ENCODE results near the gene STRBP.
"Not testable (repeated sequence)": the region's sequence is repeated elsewhere in the genome, so short reads cannot be mapped to it uniquely, and the experiment has no call there.

The STRBP gene

DNA sequence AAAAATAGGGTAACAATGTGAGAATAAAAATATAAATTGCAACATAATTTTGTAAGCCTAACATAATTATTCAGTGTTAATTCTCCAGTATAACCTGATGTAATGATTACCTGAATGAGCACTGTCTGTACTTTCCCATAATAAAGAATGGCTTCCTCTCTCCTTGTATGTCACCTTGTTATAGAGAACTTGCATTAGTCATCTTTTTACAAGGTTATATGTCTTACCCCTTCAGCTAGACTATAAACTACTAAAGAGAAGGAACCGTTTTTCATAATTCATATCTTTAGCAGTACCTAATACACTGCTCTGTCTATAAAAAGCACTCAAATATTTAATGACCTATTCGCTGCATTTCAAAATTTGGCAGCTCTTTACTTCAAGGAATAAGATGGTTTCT lies 19.8 kb downstream of the STRBP start:
- DNase-seq (ENCODE audit: low read depth): no peak

DNA sequence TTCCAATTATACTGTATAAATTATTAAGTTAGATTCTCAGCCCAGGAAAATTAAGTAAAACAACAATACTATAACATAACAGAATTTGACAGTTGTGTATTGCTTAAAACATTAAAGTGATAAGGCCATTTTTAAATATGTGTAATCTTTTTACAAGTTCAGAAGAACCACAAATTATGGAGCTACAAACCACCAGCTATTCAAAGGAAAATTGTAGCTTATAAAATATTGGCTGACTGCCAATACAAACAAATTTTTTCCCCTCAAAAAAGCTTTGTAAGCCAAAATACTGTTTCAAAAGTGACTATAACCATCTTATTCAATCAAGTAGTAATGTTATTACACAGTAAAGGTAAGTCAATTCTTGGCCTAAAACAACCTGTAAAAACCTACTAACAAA lies 21.9 kb downstream of the STRBP start:
- DNase-seq (ENCODE audit: low read depth): no peak

DNA sequence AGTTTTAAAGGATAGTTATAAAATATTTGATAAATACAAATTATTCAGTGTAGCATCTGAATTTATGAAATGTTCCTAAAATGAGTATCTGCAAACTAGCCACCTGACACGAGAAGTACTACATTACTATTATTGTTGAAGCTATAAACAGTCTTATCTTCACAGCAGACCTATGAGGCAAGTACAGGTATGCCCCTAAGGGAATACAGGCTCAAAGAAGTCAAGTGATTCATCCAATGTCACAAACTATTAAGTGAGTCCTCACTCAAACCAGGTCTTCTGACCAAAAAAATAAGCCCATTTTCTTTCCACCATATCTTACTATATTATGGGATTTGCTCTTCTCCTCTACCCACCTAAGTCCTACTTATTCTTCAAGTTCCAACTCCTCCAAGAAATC lies 28.7 kb downstream of the STRBP start:
- no peak for DNase-seq (ENCODE audit: low read depth)

DNA sequence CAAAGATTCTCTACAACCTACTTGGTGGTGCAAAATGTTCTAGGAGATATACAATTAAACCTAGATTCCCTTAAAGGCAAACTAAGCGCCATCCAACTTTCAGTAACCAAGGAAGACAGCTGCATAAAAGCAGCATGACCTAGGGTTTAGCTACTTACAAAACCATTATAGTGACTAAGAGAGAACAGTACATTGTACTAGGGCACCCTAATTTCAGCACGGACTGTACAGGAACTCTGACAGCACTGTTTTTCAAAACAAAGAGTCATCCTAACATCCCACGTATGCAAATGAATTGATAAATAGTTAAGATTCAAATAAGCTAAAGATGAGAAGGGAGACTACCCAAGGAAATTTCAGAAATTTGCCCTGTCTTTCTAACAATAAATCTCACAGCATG lies 30.0 kb downstream of the STRBP start:
- DNase-seq (ENCODE audit: low read depth): no peak

DNA sequence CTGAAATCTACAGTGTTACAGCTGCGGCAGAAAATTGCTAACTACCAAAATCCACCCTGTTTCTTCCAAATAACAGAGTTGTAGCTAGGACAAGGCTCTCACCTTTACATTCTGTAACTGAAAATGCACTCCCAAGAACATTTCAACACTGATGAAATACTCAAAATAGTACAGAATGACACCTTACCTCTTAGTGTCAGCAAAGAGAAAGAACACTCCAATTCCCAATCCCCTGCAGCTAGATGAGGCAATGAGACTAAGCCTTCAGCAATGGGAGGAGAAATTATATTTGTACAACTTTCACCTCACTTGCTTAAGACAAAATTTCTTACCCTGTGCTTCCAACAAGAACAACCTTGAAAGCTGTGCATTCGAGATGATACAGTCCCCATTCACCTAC lies 31.2 kb downstream of the STRBP start:
- no peak for DNase-seq (ENCODE audit: low read depth)

DNA sequence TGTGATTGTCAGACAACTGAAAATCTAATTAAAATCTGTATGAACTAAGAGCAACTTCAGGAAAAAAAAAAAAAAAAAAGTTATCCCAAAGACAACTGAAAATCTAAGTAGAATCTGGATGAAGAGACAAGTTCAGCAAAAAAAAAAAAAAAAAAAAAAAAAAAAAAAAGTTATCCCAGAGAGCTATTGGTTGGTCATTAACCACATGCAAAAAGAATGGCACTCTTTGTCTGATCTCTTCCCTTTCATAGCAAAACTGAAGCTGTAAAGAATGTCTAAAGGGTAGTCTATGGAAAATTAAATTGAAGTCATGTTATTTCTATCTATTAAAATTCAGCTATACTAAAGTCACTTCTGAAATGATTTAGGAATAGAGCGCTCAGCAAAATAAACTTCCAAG lies 32.9 kb downstream of the STRBP start:
- DNase-seq (ENCODE audit: low read depth): no peak

DNA sequence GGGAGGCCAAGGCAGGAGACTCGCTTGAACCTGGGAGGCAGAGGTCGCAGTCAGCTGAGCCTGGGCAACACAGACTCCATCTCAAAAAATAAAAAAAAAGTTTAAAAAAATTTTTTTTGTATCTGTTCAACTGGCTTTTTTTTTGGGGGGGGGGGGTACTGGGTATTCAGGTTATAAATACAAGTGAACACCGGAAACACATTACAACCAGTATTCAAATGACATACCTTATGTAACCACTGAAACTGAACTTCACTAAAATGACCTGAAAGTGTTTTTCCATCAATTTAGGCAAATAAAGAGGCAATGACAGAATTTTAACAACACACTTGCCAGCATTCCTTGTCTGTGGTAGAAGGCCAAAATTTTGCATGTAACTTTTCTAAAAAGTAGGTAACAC lies 33.5 kb downstream of the STRBP start:
- no peak for DNase-seq (ENCODE audit: low read depth)

DNA sequence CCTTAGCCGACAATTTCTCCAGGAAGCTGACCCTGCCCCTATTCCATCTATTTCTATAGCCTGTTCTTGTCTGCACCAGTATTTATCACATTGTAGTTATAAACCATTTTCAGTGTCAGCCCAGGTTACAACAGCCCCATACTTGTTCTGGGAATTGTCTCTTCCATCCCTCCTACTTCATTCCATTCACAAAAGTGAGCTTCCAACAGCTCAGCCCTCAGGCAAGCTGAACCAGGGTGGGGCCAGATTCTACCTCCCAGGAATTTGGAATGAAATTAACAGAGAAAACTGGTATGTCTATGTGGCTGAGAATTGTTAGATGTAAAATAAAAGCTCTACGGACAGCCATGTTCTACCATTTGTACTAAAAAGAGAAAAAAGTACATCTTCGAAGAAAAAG lies 36.1 kb downstream of the STRBP start:
- DNase-seq (ENCODE audit: low read depth): no peak

DNA sequence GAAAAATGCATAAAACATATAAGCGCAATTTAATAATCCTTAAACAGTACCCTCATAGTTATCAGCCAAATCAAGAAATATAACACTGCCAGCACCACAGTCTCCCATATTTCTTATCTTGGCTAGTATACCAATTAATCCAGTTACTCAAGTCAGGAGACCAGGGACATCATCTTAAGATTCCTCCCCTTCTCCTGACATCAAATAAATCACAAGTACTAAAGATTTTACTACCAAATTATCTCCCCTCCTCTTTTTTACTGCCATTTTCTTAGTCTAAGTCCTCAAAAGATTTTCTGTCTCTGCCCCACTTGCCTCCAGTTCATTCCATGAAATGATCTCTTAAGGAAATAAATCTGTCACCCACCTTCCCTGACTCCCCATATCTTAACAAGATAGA lies 37.0 kb downstream of the STRBP start:
- DNase-seq (ENCODE audit: low read depth): no peak

DNA sequence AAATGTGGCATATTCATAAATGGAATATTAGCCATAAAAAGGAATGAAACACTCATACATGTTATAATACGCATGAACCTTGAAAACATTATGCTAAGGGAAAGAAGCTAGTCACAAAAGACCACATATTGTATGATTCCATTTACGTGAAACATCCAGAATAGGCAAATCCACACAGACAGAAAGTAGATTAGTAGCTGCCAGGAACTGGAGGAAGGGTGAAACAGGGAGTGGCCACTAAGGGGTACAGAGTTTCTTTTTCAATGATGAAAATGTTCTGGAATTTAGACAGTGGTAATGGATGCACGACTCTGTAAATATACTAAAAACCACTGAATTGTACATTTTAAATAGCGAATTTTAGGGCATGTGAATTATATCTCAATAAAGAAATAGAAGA lies 39.4 kb downstream of the STRBP start:
- DNase-seq (ENCODE audit: low read depth): no peak

DNA sequence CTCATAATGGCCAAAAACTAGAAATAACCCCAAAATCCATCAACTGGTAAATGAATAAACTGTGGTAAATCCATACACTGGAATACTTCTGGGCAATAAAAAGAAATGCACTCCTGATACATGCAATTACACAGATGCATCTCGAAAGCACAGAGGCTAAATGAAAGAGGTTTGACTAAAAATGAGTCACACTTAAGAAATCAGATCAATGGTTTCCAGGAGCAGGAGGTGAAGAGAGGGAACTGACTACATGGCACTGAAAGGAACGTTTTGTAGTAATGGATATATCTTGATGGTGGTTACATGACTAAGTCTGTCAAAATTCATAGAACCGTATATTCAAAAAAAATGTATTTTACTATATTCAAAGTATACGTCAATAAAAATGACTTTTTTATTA lies 42.4 kb downstream of the STRBP start:
- DNase-seq (ENCODE audit: low read depth): peak; percentile 2

DNA sequence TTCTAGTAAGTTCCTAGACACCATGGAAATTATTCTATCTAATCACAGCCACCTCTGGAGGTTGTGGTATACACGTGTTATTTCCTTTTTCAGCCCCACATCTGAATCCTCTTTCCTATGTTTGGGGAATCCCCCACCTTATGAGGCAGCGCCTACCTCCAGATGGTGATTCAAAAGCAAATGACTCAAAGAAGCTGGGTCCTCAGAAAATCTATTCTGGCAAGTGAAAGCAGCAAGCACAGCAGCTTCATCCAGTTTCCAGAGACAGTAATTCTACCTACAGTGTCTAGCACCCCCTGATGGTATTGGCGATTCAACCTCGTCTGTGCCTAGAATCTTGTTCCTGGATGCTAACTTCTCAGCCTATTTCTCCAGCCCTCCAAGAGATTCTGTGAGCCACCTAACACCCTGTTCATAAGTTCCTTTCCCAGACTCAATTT lies 43.0 kb downstream of the STRBP start:
- DNase-seq (ENCODE audit: low read depth): peak; percentile 62

DNA sequence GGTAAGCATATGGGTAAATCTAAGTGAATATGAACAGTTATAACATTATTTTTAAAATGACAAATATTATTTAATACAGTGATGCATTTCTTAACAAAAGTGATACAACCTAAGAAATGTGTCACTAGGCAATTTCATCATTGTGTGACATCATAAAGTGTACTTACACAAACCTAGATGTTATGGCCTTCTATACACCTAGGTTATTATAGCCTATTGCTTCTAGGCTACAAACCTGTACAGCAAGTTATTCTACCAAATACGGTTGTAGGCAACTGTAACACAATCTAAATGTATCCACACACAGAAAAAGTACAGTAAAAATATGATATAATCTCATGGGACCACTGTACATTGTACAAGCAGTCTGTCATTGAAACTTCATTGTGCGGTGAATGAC lies 48.3 kb downstream of the STRBP start:
- no peak for DNase-seq (ENCODE audit: low read depth)

DNA sequence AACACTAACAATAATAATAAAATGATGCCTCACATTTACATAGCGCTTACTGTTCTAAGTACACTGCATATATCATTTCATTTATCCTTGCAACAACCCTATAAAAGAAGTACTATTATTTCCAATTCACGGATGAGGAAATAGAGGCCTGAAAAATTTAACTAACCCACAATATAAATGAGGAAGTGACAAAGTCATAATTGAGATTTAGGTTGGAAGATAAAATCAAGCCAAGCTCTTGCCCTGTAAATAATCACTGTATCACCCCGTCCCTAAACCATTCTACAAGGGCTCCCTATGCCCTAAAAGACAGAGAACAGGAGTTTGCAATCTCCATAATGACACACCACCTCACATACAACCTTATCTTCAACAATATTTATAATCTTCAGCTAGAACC lies 49.6 kb downstream of the STRBP start:
- DNase-seq (ENCODE audit: low read depth): no peak

DNA sequence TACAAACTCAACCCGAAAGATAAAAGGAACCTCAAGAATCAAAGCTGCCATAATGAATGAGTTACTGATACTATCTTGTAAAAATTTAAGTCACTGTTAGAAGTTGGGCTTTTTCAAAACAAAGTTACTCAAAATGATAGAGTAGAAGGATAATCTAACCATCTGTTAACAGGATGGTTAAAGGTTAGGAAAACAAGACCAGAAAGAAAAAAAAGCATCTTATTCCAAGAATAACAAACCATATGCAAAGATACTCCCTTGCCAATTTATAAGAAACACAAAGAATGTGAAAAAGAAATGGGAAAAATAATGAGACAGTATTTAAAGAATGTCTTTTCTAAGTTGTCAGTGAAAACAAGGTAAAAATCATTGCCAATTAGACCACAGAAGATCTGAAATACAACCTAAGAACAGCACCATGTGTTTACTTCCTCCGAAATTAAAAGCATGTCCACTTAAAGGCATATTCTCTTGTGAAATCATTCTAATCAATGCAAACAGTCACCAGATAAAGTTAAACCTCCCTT lies 51.2 kb downstream of the STRBP start:
- DNase-seq (ENCODE audit: low read depth): no peak

DNA sequence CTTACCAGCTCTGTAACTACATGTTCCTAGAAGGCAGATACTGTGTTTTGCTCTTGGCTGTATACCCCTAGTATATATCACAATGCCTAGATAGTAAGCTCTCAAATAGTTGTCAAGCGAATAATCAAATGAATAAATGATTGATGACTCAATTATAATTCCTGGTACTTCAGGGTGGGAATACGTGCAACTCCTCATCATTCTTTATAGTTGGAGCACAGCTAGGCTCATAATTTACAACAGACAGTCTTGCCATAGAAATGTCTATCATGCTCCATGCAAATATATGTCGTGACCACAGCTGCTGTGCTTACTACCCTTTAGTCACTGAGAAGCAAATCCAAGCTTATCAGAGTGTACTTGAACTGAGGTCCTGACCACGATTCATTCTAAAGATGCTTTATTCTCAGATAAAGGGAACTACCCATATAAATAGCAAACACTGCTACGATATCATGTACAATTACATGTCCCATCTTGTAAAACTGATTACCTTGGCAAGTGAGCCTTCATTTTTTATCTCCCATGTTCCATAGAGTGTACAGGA lies 52.1 kb downstream of the STRBP start:
- no peak for DNase-seq (ENCODE audit: low read depth)

DNA sequence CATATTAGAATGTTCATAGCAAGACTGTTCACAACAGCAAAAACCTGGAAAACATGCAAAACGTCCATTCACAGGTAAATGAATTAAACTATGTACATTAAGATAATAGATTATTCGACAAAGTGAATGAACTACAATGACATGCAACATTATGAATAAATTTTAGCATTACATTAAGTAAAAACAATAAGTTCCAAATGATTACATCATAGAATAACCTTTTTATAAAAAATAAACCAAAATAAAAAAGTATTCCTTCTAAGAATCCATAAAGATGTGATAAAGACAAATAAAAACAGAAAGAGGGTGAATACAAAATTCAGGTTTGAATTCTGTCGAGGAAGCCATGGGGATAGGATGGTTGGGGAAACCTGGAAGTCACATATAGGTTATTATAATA lies 57.3 kb downstream of the STRBP start:
- DNase-seq (ENCODE audit: low read depth): no peak

DNA sequence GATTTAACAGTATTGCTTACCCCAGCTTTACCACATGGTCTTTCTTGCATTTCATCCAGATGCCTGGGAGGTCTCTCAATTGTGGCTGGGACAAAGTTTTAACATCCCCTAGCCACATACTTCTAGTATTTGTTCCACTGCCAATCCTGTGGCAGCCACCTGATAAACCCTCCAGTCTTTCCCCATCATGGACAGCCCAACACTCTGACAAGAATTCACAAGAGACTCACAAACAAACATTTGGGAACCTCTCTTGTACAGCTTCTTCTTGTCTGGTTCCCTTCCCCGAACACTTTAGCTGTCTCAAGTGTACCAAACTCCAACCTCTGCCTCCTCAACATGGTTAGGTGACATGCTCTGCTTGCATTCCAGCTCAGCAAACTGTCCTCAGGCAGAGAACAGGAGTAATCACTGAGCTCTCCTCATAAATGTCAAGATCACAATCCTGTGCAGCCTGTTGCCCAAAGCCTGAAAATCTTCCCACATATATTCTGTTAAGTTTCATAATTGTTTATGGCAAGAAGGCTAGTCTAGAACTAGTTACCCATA lies 59.7 kb downstream of the STRBP start:
- DNase-seq (ENCODE audit: low read depth): no peak

DNA sequence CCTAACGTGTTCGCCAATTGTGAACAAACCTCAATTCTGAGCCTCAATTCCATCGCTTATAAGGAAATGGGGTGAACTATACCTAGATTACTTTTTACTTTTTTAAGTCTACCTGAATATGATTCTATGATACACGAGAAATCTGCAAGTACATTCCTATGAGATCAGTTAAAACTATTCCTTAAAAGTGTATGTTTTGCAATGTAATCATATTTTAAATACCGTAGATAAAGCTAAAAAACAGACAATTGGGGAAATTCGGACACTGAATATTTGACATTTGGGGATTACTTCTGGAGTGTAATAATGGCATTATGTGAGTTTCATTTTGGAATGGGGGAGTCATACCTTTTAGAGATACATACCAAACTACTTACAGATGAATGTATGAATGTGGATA lies 62.3 kb downstream of the STRBP start:
- DNase-seq (ENCODE audit: low read depth): no peak

DNA sequence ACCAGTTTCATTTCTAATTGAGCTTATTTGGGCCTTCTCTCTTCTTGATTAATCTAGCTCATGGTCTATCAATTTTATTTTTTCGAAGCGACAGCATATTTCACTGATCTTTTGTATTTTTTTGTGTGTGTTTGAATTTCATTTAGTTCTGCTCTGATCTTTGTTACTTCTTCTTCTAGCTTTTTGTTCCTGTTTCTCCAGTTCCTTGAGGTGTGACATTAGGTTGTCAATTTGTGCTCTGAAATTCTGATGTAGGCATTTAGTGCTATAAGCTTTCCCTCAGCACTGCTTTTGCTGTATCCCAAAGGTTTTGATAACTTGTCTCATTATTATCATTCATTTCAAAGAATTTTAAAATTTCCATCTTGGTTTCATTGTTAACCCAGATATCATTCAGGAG lies 67.3 kb downstream of the STRBP start:
- no peak for DNase-seq (ENCODE audit: low read depth)

DNA sequence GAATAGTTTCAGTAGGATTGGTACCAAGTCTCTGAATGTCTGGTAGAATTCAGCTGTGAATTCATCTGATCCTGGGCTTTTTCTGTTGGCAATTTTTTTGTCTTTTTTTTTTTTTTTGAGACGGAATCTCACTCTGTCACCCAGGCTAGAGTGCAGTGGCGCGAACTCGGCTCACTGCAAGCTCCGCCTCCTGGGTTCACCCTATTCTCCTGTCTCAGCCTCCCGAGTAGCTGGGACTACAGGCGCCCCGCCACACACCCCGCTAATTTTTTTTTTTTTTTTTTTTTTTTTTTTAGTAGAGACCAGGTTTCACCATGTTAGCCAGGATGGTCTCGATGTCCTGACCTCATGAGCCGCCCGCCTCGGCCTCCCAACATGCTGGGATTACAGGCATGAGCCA lies 67.9 kb downstream of the STRBP start:
- not testable (repeated sequence) for DNase-seq (ENCODE audit: low read depth)

DNA sequence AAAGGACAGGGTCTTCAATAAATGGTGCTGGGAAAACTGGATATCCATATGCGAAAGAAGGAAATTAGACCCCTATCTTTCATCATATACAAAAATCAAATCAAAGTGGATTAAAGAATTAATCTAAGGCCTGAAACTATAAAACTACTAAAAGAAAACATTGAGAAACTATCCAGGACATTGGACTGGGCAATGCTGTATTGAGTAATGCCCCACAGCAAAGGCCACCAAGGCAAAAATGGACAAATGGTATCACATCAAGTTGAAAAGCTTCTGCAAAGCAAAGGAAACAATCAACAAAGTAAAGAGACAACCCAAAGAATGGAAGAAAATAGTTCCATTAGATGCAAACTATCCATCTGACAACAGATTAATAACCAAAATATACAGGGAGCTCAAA lies 72.3 kb downstream of the STRBP start:
- DNase-seq (ENCODE audit: low read depth): no peak

DNA sequence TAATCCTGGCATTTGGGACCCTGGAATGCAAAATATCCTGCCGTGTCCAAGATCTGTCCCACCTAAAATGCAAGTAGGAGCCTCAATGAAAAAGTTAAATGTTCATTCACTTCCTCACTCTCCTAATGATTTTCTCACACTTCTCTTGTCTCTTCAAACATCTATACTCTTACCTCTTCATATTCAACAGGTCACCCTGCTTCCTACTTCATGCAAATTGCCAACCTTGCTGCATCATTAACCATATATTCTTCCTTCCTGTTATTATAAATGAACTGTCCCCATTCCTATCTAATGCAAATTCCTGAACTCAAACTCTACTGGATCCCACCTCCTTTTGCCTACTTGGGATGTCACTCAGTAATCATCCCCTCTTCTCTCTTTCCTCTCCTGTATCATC lies 74.4 kb downstream of the STRBP start:
- no peak for DNase-seq (ENCODE audit: low read depth)

DNA sequence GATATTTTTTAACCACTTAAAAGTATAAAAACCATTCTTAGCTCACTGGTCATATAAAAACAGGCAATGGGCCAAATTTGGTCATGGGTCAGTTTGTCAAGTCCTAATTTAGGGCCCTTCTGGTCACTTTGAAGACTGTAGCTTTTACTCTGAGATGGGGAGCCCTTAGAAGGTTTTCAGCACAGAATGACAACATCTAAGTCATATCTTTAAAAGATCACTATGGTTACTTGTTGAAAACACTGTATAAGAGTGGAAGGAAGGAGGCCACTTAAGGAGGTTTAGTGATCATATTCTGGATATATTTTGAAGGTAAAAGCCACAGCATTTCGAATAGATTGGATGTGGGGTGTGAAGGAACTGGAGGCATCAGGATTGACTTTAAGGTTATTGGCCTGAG lies 76.7 kb downstream of the STRBP start:
- DNase-seq (ENCODE audit: low read depth): no peak

DNA sequence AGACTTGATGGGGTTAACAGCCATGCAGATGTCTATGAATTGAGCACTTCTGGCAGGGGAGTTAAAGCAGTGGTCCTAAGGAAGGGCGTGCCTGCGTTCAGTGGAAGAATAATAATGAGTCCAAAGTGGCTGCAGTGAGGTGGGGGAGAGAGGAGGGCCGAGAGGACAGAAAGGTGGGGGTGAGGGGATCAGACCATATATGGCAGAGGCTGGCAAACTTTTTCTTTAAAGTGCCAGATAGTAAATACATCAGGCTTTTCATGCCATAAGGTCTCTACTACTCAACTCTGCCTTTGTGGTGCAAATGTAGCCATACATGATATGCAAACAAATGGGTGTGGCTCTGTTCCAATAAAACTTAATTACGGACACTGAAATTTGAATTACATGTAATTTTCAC lies 77.1 kb downstream of the STRBP start:
- DNase-seq (ENCODE audit: low read depth): no peak
